HL-60 (cell line): Measurements from ENCODE around the gene SRPX.

Experiments used
- POLR2AphosphoS5 ChIP-seq: IDR thresholded peaks from 2 replicates; pipeline ENCODE4 v1.6.1; 2012; ENCODE audit warnings: low read depth
- SPI1 ChIP-seq: IDR thresholded peaks from 2 replicates; pipeline ENCODE4 v1.6.1; 2012; ENCODE audit warnings: low read depth, mild to moderate bottlenecking, borderline replicate concordance
- TF ChIP-seq, protein P1 (sequence below): IDR thresholded peaks from one replicate; pipeline ENCODE4 v1.5.1; 2011; ENCODE audit warnings: low read length, control low read depth, inconsistent platforms; ENCODE audit not compliant: insufficient read depth

DNA sequence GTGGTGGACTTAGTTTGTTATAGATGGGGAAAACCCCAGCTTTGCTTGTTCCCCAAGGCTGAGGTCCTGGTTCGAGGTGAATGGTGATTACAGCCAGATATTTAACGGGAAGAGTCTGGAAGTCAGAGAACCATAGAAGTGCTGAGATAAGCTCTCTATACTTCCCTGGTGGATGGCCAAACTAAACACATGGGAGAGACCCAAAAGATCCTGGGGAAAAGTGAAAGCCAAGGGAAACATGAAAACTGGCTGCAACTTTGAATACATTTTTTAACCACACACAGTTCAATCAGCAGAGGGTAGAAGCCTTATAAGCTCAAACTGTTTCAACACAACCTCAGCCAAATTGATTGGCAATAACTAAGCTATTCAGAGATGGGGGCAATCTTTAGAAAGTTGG lies 29.3 kb upstream of the SRPX start:
- TF ChIP-seq POLR2AphosphoS5: no peak
- TF ChIP-seq, protein P1, sequence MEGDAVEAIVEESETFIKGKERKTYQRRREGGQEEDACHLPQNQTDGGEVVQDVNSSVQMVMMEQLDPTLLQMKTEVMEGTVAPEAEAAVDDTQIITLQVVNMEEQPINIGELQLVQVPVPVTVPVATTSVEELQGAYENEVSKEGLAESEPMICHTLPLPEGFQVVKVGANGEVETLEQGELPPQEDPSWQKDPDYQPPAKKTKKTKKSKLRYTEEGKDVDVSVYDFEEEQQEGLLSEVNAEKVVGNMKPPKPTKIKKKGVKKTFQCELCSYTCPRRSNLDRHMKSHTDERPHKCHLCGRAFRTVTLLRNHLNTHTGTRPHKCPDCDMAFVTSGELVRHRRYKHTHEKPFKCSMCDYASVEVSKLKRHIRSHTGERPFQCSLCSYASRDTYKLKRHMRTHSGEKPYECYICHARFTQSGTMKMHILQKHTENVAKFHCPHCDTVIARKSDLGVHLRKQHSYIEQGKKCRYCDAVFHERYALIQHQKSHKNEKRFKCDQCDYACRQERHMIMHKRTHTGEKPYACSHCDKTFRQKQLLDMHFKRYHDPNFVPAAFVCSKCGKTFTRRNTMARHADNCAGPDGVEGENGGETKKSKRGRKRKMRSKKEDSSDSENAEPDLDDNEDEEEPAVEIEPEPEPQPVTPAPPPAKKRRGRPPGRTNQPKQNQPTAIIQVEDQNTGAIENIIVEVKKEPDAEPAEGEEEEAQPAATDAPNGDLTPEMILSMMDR: no peak
- no peak for TF ChIP-seq SPI1
